GM18867 (cell line): ENCODE results near the gene HOXB13.
"Not testable (repeated sequence)": the region's sequence is repeated elsewhere in the genome, so short reads cannot be mapped to it uniquely, and the experiment has no call there.

Source experiments
- ATAC-seq: cut with Tn5 transposase; IDR thresholded peaks from one replicate; pipeline ENCODE4 v1.9.1; 2021; ENCODE audit warnings: mild to moderate bottlenecking, moderate library complexity; ENCODE audit not compliant: unreplicated experiment

HOXB13 gene

DNA sequence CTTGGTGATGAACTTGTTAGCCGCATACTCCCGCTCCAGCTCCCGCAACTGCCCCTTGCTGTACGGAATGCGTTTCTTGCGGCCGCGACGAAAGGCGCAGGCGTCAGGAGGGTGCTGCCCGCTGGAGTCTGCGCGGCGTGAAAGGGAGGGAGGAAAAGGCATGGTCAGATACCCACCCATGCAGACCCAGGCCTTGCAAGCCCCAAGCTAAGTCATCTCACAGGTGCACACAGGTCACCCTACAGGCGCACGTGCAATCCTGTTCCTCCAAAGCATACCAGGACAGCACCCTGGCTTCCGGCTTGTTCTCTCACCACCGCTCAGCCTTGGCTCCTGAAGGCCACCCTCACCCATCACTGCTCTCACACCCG is 1.6 kb downstream of the HOXB13 start:
- no peak for ATAC-seq

DNA sequence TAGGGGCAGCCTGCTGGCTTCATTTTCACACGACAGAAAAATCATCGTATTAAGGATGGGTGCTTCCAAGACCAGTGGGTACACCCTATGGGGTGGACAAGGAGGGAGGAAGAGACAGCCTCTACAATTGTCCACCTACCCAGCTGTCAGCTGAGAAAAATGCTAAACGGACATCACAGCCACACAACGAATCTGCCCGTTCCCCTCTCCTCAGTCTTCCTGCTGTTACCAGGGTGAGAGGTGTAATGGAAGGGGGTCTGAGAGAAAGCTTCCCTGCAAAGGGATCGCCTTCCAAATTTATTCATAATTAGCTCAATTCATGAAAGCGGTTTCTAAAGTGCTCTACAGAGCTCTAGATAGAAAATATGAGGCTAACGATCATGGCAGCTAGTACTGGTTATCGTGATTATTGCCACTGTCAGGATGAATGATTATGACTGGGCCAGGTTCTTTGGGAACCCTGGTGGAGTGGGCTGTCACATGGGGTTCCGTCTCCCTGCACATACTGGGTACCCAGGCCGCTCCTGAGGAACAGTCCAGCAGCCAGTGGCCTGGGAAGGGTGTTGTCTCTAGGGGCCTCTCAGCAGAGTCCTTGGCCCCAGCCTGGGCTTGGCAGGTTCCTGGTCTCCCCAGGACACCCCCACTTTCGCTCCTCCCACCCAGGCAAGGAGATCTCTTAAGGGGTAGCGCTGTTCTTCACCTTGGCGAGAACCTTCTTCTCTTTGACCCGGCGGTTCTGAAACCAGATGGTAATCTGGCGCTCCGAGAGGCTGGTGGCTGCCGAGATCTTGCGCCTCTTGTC is 2.2 kb downstream of the HOXB13 start:
- no peak for ATAC-seq

GRCh38 chr17:48725288-48726064 is 3.1 kb downstream of the HOXB13 start:
- ATAC-seq: no peak

DNA sequence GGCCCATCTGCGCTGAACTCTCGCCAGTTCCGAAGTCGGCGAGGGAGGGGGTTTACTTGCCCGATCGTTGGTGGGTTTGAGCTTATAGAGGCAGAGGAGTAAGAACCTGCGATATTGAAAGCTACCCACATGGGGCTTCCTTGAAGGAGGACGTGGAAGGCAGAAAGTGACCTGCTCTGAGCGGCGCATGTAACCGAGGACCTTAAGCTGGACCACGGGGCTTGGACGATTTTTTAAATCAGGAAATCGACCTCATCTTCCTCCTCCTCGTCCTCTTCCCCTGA is 3.6 kb downstream of the HOXB13 start:
- ATAC-seq: no peak

DNA sequence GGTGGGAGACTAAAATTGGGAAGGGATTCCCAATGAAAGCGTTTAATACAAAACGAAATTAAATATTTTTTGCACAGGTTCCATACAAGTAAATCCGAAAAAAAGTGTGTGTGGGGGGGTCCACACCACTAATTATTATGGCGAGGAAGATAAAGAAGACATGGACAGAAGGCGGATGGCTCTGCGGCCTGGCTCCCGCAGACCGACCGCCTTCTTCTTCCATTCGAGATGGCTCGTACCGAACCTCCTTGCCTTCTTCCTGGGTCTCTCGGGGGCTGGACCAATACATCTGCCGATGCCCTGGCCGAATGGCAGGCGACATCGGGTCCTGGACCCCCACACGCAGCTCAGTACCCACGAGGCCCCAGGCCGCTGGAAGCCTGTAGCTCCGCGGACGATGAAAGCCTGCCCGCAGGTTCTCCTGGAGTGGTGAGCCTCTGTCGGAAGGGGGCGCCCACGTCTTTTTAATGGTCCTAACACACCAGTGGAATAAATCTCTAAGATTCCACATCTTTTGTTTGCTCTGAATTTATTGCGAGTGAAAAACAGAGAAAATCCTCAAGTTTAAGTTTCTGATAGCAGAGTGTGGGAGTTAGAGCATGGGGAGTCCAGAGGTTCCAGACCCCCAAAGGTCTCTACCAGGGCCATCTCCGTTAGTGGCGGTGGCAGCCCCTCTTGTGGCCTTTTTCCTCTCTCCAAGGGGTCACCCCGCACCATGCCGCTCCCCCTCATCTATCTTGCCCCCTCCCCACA is 4.1 kb downstream of the HOXB13 start:
- no peak for ATAC-seq

DNA sequence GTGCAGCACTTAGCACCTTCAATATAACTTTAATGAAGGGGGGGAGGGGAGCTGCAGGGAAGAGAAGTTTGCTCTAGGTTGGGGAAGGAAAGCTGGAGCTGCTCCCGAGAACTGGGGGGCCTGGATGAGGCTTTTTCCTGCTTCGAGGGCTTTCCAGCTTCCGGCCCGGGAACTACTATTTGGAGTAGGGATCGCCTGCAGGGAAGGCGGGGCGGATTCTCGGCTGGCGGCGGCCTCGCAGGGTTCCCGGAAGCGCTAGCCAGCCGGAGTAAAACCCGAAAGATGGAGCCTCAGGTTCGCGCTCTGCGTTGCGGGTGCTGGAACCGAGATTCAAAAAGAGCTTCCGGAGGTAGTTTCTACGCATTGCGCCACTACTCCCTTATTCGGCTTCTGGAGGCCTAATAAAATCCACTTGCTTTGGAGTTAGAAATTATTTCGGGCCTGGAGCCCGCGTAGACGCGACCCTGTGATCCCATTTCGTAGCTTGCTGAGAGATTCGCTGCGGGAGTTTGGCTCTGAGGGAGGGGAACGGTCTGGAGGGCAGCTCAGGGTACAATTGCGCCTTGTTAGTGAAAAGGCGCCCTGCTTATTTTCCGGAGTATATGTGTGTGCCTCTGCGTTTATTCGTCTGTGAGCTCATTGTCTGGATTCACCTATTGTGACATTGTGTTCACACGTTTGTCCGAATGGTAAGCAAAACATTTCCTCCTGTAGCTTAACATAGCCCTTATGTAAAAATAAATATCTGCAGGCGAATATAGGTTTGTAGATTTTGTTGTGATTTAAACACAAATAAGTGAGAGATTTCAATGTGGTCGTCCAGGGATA is 4.9 kb downstream of the HOXB13 start:
- ATAC-seq: no peak

DNA sequence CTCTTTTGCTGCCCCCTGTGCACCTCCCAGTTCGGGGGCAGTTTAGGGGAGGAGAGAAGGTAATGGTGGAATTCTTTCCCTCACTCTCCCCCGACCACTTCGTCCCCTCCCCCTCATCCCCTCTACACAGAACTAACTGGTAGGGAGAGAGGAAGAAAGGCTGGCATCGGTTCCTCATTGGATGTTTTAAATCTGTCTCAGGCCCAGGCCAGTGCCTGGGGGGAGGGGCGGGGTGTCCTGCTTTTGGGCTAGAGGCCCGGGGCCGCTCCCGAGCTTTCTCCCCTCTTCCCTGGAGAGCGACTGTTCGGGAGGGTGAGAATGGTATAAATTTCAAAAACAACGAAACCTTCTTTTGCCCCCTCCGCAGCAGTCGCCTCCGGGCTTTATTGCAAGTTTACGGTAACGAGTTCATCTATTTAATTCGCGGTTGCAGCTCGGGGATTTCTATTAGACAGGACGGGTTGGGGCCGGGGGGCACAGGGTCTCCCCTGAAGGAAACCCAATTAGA is 5.6 kb downstream of the HOXB13 start, which contains the start of gene PRAC2:
Gene PRAC2, plus strand, starts transcription at position 271 of the 508 bp plus-strand sequence. CDS start 1,226 bp downstream, outside the sequence.
- ATAC-seq: no peak

GRCh38 chr17:48722201-48722907 is 6.2 kb downstream of the HOXB13 start, which contains the start of gene PRAC1:
PRAC1 (minus strand) TSS chr17:48722518; CDS start chr17:48722392, 126 bp downstream.
- ATAC-seq: no peak

DNA sequence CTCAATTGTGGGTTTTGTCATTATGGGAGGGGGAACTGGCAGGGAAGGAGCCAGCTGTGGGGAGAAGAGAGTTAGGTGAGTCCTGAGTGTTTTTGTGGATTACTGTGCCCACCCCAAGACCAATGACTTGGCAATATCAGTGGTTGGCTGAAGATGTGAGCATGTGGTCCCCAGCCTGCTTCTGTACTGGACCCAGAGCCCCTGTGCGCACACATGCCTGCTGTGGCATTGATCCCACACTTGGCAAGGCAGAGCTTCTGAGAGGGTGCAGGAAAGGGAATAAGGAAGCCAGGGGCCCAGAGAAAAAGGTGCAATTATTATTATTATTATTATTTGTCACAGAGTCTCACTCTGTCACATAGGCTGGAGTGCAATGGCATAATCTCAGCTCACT is 7.5 kb downstream of the HOXB13 start:
- no peak for ATAC-seq

DNA sequence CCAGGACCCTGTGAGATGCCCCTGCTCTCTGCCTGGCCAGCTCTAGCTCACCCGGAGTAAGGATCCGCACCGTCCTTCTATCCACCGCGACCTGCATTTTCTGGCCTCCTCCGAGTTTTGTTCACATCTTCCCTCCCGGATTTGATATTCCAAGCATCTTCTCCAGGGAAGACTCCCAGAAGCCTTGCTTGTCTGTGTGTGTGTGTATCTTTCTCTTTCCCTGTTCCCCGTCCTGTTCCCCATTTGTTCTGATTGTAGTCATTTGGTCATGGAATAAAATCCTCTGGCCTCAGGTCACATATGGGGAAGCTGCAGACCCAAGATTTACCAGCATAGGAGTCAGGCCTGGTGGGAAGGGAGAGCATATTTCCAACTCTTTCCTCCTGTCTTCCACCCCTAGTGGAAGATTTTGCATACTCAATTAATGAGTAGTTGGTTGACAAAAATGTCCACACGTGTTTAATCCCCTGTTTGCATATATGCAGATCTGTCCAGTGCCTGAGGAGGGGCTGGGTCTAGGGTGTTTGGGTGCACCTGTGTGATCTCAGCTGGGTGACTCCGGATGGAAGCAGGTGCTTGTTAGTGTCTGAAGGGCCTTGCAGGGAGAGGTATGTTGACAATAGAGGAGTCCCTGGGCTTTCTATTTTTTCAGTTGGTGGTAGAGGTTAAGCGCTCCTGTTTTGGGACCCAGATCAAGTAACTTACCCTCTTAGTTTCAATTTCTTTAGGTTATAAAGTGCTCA is 8.1 kb downstream of the HOXB13 start:
- ATAC-seq: no peak

DNA sequence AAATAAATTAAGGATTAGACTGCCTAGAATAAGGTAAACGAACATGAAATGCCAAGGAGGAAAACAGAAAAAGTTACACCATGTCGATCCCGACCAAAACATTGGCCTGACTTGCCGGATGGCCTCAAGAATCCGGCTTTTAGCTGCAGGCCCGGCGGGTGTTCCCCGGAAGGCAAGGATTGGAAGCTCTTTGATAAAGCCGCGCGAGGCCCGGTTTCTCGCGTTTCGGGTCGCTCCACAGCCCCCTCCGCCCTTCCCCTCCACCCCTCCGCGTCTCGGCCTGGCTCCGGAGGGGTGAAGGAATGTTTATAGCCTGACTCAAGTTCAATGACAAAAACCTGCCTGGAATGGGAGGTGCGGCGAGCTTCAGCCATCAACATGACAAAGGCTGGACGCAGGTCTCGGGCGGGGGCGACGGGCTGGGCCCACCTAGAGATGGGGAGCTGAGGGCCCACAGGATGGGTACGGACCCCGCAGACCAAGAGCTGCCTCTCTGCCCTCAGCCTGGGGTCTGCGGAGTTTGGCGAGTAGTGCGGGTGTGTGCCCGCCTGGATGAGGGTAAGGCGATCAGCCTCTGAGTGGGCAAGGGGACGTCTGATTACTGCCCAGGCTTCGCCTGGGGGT is 8.8 kb downstream of the HOXB13 start:
- no peak for ATAC-seq

- ATAC-seq: no peak
These were observed 9.5 kb downstream of the HOXB13 start for GRCh38 chr17:48718761-48719641.

DNA sequence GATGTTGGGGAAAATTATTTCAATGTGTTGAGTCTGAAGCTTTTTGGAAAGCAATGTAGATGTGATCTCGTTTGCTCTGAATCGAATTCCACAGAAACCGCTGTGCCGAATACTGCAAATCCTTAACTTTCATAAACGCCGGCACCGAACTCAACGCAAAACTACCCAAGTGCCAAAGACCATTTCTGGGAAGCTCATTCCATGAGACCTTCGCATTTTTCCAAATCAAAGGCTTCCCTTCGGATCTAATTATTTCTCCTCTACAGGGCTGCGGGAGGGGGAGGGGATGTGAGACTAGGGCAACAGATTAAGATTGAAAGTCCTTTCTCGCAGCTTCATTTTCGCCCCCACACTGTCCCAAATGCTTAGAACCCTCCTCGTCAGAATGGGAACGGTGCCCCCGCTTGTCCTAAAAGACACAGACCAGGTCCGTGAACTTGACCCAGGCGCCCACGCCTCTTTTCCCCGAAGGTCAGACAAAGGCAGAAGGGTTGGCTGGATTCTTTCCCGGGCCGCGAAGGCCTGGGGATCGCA is 10.3 kb downstream of the HOXB13 start:
- no peak for ATAC-seq

- ATAC-seq: no peak
These were observed 11.0 kb downstream of the HOXB13 start for GRCh38 chr17:48717367-48718226.

DNA sequence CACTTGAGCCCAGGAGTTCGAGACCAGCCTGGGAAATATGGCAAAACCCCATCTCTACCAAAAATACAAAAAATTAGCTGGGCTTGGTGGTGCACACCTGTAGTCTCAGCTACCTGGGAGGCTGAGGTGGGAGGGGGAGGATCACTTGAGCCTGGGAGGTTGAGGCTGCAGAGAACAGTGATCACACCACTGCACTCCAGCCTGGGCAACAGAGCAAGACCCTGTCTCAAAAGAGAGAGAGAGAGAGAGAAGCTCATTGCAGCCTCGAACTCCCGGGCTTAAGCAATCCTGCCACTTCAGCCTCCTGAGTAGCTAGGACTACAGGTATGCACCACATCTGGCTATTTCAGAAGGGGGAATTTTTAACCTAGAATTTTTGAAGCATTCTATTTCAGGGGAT is 12.0 kb downstream of the HOXB13 start:
- not testable (repeated sequence) for ATAC-seq
